NCI-H1092 (cell line): ENCODE results near the gene SUCLG2.
"Not testable (repeated sequence)": the region's sequence is repeated elsewhere in the genome, so short reads cannot be mapped to it uniquely, and the experiment has no call there.

Experiments
- DNase-seq: peaks from one replicate; lab custom pipeline; 2025; lab: John Stamatoyannopoulos, UW

SUCLG2 gene

DNA sequence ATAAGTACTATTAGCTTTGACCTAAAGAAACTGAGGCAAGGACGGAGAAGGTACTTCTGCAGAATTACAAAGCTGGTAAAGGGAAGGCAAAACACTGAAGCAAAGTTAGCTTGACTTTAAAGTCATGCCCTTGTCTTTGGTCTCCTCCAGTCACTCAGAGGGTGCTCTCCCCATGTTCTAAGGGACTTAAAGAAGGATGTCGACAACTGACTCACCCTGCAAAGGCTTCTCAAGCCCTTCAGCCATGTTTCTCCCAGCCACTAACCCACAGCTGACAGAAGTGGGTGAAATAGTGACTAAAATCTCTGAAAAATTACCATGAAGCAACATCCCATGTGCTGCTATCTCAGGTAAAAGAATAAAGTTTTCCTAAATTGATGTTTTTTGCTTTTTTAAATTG is 46.4 kb downstream of the SUCLG2 start:
- no peak for DNase-seq

DNA sequence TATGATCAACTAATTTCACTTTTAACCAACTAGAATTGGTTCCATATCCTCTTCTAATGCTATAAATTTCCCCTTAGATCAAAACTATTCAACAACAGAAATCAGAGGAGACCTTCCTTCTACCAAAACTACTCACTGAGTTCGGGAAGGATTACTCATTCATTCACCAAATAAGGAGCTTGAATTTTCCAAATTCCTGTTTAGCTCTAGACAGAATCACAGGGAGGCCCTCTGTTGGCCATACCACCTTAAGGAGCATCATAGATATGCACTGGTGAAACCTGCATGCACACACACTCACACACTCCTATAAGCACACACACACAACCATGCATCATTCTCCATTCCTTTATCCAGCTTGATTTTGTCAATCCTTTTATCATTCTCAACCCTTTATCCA is 49.0 kb downstream of the SUCLG2 start:
- no peak for DNase-seq

DNA sequence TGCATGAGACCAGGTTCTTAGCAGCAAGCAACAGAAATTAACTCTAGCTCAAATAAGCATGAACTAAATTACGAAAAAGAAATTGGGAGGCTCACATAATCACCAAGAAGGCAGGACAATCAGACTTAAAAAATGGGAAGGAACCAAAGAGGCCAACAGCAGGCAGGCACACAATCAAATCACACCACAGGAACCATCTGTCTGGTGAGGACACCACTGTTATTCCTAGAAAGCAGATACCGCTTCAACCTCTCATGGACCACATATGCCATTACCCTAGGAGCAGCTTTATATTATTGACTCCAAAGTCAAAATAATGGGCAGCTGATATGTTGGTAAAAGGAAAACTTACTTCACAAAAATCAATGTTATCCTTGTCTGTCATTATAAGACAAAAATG is 51.6 kb downstream of the SUCLG2 start:
- no peak for DNase-seq

DNA sequence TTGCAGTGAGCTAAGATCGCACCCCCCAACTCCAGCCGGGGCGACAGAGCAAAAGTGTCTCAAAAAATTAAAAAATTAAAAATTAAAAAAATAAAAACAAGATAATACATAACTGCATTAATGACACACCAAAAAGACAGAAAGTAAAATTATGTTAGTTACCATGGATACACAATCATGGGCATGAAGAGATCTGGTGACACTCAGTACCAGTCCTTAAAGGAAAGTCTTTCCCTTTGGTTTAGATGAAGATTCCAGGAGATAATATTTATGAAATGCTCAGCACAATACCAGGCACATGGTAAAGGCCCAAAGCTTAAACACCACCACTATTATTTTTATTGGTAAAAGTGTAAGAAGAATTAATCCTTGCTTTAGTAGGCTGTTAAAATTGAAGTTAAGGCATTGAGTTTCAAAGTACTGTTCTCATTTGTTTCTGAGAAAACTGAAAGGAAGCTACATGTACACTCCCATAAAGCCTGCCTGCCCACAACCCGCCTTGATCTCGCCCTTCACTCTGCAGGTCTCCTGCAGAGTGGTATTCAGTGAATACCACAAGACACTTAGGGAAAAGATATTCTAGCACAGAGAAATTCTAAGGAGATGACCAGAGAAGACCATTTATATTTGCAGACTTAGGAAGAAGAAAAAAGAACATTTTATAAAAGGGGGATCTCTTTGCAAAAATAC is 52.3 kb downstream of the SUCLG2 start:
- no peak for DNase-seq

DNA sequence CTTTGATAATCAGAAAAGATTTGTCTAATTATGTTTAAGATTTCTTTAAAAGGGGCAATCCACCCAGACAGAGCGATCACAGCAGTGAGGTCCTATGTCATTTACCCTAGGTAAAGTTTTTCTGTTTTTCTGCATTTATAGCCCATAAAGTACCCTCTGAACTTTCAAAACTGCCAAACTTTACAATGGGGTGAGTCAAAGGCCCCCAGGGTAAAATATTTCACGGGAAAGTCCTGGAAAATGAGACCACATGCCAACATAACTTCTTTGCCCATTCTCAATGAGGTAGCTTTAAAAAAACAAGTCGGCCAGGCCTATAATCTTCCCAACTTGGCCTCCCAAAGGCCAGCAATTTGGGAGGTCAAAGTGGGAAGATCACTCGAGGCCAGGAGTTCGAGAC is 53.0 kb downstream of the SUCLG2 start:
- no peak for DNase-seq

DNA sequence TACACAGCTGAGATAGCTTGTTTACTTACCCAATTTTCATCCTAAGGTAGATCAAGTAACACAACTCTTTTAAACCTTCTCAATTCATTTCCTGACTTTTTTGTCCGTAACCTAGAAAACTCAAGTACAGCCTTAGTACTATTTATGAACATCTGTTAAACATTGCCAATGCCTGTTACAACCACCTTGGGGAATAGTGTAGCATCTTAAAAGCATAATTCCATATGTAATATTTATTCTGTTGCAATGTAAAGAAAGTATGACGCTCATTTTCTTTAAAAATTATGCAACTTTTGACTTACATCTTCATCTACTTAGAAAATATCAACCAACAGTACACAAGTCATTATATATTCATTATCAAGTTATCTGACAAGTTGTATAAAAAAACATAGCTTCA is 54.6 kb downstream of the SUCLG2 start:
- no peak for DNase-seq

DNA sequence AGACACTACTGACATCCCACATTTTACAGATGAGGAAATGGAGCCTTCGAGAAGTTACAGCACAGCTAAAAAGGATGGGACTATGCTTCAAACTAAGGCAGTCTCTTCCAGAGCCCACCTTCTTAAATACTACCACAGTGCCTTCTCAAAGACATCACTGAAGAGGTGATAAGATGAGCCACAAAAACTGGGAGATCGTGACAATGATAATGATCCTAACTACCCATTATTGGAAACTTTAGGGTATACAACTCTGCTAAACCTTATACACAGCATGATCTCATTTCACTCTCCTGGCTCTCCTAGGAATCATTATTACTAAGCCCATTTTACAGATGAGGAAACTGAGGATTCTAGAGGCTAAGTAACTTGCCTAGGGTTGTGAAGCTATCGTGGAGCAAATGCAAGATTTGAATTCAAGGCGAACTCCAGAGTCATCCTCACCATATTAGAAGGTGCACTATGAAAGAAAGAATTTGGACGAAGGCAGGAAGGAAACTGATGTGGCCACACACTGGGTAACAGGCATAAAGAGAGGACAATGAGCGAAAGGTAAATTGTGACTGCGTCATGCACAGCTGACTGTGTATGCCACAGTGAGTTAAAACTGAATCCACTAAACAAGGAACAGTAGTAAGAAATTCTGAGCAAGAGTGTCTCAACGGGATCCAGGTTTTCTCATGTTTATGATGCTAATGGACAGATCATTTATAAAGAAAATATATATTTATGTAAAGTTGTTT is 55.4 kb downstream of the SUCLG2 start:
- no peak for DNase-seq

DNA sequence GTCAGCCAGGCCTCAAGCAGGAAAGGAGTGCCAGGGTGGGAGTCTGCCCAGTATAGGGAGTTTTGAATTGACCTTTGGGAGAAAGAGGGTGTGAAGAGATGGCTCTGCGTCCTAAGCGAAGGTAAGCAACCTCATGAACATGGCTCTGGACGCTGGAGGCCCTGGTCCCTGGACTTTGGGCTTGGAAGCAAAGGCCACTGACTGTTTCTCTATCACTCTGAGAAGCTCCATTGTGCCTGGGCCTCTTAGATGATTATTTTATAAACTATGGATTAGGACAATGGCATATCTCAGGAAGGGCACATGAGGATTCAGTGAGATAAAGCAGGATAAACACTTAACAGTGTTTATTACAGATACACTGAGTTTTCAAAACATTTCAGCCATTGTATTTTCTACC is 59.0 kb downstream of the SUCLG2 start:
- no peak for DNase-seq

DNA sequence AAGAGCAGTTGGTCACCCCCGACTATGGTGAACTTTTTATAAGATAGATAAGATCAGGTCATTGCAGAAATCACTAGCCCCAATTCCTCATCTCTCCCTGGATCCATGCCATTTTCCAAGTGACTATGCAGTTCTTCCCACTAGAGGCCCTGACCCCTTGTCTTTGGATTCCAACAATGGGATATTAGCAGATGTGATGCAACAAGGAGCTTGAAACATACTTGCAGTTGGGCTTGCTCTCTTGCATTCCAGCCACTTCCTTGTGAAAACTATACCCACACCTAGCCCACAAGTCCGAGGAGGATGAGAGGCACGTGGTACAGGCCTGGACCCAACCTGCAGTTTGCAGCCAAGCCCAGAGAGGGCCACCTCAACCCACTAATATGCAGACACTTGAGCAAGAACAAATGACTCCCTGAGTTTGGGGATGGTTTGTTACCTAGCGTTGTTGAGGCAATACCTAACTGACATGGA is 60.6 kb downstream of the SUCLG2 start:
- no peak for DNase-seq

DNA sequence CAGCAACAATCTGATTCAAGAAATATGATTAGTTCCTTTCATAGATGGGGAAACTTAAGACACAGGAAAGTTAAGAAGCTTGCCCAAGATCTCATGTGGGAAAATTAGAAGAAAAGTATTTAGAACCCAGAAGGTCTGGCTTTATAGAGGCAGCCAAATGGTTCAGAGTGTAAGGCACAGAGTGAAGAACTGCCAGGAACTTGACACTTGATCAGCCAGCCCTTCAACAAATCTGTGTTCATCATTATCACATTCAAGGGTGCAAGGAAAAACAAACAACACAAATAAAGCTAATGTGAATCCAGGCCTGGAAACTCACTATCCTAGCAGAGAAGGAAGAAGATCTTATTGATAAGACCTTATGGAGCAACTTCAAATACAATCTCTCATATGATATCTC is 62.4 kb downstream of the SUCLG2 start:
- no peak for DNase-seq

DNA sequence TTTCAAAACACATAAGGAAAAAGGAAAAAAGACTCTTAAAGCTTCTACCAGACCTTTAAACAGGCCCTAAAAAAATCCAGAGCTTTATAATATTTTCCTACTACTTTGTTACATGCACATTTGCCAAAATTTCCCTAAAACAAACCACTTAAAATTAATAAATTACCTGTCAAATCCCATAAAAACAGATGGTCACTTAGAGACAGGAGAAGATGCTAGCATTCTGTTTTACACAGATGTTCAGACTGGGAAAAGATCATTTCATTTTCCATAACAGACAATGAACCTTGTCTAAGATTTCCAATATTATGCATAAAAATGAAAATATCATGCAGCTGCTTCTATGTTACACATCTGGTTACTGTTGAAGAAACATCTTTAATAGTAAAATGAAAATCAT is 66.6 kb downstream of the SUCLG2 start:
- no peak for DNase-seq

DNA sequence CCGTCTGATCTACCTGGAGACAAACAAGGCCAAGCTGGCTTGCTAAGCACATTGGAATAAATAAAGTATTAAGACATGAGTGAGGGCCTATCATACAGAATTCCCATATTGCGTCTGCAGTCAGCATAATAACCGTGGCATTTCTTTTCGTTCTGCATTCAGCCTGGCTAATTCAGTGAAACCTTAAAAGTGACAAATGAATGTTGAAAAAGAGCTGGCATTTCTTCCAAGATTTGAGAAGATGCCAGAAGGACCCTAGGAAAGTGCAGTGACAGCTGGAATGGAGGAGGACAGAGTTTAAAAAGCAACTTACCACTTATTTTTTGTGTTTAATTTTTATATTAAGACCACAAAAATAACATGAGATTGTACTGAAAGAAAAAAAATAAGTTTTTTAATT is 67.1 kb downstream of the SUCLG2 start:
- no peak for DNase-seq

DNA sequence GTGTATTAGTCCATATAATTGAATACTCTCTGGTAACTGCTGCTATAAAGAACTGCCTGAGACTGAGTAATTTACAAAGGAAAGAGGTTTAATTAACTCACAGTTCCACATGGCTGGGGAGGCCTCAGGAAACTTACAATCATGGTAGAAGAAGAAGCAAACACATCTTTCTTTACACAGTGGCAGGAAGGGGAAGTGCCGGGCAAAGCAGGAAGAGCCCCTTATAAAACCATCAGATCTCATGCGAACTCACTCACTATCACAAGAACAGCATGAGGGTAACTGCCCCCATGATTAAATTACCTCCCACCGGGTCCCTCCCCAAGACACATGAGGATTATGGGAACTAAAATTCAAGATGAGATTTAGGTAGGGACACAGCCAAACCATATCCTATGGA is 69.8 kb downstream of the SUCLG2 start:
- DNase-seq, result not testable (repeated sequence)

DNA sequence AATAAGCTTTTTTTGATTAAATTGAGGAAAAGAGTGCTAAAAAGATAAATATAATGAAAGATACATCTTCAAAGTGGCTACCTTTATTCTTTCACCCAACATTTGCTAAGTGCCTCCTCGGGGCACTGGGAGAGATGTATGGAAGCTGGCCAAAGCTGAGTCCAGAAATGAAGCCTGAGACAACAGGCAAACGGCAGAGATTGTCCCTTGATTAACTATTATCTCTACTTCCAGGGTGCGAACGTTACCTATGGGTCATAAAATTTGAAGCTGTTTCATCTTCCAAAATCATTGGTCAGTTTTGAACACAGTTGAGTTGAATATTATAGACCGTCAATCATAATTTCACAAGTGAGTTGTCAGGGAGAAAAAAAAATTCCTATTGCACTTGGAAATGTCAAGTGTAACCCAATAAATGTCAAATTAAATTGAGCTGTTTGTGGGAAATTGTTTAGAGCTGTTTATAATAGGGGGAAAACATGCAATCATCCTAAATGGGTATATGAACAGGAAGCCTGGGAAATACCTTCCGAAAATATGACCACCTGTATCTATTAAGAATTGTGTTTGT is 73.9 kb downstream of the SUCLG2 start:
- no peak for DNase-seq

DNA sequence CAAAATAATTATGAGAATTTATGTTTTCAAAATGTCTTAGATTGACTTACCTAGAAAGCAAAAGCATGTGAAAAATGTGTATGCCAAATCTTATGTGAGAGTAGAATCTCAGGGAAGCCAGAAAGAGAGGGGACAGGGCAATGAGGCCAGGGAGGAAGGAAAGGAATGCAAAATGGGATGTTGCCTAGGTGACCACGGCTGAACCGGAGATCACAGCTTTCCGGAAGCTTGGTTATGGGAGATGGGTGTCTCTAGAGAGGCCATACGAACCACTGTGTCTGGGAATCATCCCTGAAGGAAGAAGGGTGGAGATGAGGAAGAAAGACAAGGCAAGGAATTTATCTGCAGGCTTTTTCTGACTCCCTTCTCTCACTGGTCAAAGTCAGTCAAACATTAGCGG is 76.0 kb downstream of the SUCLG2 start:
- no peak for DNase-seq

DNA sequence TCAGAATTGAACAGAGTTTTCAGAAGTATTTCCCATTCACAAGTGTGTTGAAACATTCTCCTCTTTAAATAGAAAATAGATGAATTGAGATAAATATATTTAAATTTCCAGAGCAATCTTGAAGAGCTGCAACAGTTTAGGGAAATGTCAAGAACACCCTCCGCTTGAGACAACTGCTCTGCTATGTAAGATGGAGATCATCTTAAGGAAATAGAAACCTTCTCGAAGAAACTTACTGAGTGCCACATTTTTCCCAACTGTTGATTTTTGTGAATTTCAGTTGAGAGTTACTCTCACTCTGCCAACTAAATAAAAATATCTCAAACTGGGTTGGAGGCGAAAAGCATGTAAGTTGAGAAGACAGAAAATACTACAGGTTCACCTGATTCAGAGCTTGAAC is 78.0 kb downstream of the SUCLG2 start:
- DNase-seq, result no peak

DNA sequence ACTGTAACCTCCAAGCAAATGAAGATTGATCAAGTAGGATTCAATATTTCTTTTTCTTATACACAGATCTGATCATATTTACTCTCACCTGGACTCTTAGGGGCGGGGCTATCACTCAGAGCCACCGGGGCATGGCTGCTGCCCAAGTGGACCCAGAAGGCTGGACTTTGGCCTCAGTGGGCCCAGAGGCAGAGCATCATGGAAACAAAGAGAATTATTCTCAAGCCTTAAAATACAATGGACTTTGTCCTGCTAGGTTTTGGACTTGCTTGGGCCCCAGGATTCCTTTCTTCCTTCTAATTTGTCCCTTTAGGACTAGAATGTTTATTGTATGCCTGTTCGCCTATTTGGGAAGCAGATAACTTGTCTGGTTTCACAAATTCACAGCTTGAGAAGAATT is 85.1 kb downstream of the SUCLG2 start:
- DNase-seq, result no peak

DNA sequence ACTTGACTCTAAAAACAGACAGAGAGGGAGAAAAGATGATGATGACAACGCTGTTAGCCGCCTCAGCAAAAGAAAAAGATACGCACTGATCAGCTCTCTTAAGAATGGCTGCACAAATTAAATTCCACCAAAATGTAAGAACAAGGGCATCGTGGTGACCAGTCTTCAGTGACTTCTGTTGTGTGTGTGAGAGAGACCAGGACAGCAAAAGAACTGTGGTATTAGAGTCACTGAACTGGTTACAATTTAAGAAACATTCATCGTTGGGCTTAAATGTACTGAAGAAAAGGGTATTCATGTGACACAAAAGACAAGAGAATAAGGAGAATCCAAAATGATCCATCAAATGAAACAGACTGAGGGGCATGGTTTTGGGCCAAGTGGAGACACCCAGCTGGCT is 86.5 kb downstream of the SUCLG2 start:
- no peak for DNase-seq

DNA sequence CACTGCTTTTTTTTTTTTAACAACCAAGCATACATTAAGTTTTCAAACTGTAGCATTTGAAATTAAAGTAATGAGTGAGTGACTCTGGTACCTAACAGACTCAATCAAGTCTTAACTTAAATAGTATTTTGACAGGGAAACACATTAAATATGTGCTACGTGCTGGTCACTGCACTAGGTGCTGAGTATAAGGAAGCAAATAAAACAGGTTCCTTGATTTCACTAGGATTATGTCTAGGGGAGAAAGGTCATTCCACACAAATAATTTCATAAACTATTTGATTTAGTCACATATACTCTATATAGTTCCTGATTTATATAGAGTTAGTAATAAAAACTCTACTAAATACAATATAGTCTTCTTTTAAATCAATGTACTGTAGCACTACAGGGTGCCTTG is 89.4 kb downstream of the SUCLG2 start:
- DNase-seq, result no peak

DNA sequence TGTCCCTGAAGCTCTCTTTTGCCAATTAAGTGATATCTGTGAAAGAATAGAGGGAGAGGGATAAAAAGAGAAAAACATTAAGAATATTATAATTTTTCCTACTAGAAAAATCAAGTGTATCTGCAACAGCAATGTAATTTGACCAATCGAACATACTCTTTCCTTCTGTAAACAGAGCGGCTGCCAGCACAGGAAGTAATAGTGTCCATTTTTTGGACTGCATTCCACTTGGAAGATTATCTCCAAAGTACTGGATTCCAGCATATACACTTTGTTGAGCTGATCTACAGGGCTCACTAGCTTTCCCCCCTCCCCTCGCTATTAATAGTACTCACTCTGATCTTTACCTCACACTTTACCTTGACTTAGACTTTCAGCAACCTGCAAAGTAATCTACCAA is 90.4 kb downstream of the SUCLG2 start:
- DNase-seq, result no peak

DNA sequence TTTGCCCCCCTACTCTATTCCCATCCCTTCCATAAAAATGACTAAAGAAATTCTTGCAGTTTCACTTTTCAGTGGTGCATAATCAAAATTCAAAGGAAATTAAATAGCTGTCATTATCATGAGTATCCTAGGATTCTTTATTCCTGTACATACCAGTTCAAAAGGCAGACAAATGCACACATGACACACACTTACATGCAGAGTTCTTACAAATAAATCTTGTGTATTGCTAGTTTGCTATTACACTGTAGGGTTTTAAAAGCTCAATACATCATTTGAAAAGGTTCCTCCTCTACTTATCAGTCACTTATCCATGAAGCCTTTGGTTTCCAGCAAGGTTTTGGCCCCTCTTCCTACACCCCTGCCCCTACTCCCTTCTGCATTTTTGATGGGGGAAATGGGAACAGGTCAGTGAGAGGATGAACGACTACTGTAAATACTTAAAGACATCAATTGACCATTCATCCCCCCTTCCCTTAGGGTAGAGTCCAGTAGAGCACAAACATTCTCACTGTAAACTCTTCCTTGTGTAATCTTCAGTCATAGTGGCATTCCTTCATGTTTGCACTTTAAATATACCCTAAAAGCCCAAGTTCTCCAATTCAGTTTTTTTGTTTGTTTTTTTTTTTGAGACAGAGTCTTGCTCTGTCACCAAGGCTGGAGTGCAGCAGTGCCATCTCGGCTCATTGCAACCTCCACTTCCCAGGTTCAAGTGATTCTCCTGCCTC is 92.6 kb downstream of the SUCLG2 start:
- no peak for DNase-seq

DNA sequence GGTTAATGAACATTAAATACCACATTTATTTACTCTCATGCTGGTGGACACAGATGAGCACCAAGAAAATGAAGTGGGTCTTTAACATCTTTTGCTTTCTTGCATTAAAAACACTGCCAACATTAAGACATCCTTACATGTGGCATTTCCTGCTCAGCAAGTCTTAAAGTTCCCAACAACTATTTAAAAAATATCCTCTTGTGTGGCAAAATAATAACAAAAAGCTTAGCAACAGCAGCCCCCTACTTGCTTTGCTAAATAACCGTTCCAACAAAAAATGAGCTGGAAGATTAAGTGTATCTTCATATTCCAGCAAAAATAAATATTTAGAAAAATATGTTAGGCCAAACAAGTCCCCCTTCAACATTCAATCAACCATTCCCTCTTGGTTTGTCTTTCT is 93.1 kb downstream of the SUCLG2 start:
- no peak for DNase-seq
